Measurements from ENCODE around the gene WIPI1.

GRCh38 chr17:68435876-68436842, 21.1 kb downstream of the WIPI1 start:
- TF ChIP-seq CTCF (IDR thresholded peaks at IDR 0.05) (peak; percentile 86), EZH2 (IDR thresholded peaks at IDR 0.05) (no peak)
